ENCODE results near the gene GOLM1. TPM values are rescaled to one million over a fixed set of nuclear protein-coding genes. Genes with fewer than 3 reads are reported as not detected.

Gene GOLM1
- total and polyA plus RNA-seq, 2 donors (not counting 3 experiments of a cell fraction or from before 2014, with no cell fraction given): 49.8 to 108 TPM

DNA sequence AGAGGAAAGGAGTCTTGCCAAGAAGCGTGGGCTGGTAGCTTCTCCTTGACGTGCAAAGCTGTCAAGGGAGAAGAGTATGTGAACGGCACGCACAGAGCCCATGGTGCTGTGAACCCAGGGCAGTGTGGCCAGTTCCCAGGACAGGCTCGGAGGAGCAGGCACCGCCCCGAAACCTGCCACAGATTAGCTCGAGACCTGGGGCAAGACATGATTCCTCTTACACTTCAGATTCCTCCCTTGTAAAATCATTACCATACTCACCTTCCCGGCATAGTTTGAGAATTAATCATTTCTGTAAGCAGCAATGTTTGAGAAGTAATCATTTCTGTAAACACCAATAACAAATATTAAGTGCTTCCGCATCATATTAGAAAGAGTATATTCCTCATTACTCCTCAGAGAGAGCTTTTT, 19.9 kb downstream of the GOLM1 start:
- ChIA-PET POLR2A (no interaction called here), CTCF (interaction anchor here (0.8 kb wide), 1 partner anchor 19 kb away, joined by 3 read pairs; no protein-coding TSS in a partner anchor)
- Histone ChIP-seq H3K9me1 (replicated peaks; ENCODE audit: control insufficient read depth, extremely low read depth, insufficient read depth, low read length) (no peaks in the 10 kb centered on the region), H3K4me1 (ENCODE audit: control insufficient read depth, extremely low read depth, insufficient read depth, low read length) (peaks cover 5% of the 10 kb centered on the region), H3K79me2 (ENCODE audit: control insufficient read depth, insufficient read depth, low read length) (peaks cover 18% of the 10 kb centered on the region), H3K9me3 (replicated peaks; ENCODE audit: control insufficient read depth, insufficient read depth, low read length) (no peaks in the 10 kb centered on the region), H2AFZ (ENCODE audit: low read depth, low read length) (no peak overlapping the region), H3K27me3 (ENCODE audit: control insufficient read depth in 2 of 2, insufficient read depth in 2 of 2, low read length in 2 of 2) (no peaks in the 10 kb centered on the region), H3K36me3 (ENCODE audit: control insufficient read depth in 2 of 2, extremely low read depth in 1 of 2, insufficient read depth in 2 of 2, low read length in 2 of 2) (peaks cover 7 to 12% of the 10 kb centered on the region in 2 experiments), H4K20me1 (replicated peaks; ENCODE audit: control insufficient read depth, extremely low read depth, insufficient read depth, low read length) (no peaks in the 10 kb centered on the region), H3K4me3 (replicated peaks in 1 of 3; ENCODE audit: insufficient read depth in 1 of 3, low read depth in 1 of 3, low read length in 3 of 3) (no peak overlapping the region), H3K4me2 (ENCODE audit: insufficient read depth, low read length) (no peak overlapping the region), H3K27ac (ENCODE audit: insufficient read depth, low read depth, low read length) (no peak overlapping the region), H3K9ac (replicated peaks; ENCODE audit: extremely low read depth, insufficient read depth, low read length) (no peak overlapping the region)
- DNase-seq (ENCODE audit: low read depth, low spot score) (no peak), FAIRE-seq (no peak)
- BruUV-seq (replicated peaks): no TSS peak
- intact Hi-C loops (cut with micrococcal nuclease): no loop called here
- dilution Hi-C loops (cut with MboI; ENCODE audit: extremely low pct_ligation_motif_present, low sequenced_read_pairs): no loop called here
- TF ChIP-seq FOS (IDR thresholded peaks at IDR 0.05; ENCODE audit: borderline replicate concordance, insufficient read depth, low read length) (no peak), EZH2 (IDR thresholded peaks at IDR 0.05; ENCODE audit: borderline replicate concordance, low read depth, low read length, severe bottlenecking) (no peak), MYC (IDR thresholded peaks at IDR 0.05; ENCODE audit: low read depth, low read length) (no peak), GATA2 (IDR thresholded peaks at IDR 0.05; ENCODE audit: insufficient read depth, insufficient read length, low read depth, low read length) (no peak), JUN (IDR thresholded peaks at IDR 0.05; ENCODE audit: borderline replicate concordance, insufficient read depth, insufficient read length, low read depth) (no peak), POLR2A (IDR thresholded peaks at IDR 0.05; ENCODE audit: low read depth, low read length) (no peak), POLR2AphosphoS5 (IDR thresholded peaks at IDR 0.05; ENCODE audit: insufficient read depth, low read depth, low read length) (no peak)
- TF ChIP-seq, protein P1, sequence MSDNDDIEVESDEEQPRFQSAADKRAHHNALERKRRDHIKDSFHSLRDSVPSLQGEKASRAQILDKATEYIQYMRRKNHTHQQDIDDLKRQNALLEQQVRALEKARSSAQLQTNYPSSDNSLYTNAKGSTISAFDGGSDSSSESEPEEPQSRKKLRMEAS (IDR thresholded peaks at IDR 0.05; ENCODE audit: insufficient read depth, insufficient read length): no peak
- TF ChIP-seq, protein P2, sequence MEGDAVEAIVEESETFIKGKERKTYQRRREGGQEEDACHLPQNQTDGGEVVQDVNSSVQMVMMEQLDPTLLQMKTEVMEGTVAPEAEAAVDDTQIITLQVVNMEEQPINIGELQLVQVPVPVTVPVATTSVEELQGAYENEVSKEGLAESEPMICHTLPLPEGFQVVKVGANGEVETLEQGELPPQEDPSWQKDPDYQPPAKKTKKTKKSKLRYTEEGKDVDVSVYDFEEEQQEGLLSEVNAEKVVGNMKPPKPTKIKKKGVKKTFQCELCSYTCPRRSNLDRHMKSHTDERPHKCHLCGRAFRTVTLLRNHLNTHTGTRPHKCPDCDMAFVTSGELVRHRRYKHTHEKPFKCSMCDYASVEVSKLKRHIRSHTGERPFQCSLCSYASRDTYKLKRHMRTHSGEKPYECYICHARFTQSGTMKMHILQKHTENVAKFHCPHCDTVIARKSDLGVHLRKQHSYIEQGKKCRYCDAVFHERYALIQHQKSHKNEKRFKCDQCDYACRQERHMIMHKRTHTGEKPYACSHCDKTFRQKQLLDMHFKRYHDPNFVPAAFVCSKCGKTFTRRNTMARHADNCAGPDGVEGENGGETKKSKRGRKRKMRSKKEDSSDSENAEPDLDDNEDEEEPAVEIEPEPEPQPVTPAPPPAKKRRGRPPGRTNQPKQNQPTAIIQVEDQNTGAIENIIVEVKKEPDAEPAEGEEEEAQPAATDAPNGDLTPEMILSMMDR (IDR thresholded peaks at IDR 0.05; ENCODE audit: extremely low read depth in 1 of 2, insufficient read depth in 1 of 2, low read depth in 1 of 2, low read length in 2 of 2): no peak
